ENCODE results near the gene NGDN. TPM values are rescaled to one million over a fixed set of nuclear protein-coding genes. Genes with fewer than 3 reads are reported as not detected.

NGDN gene
- total and polyA plus RNA-seq, 2 of the 8 experiments (the other 6 are each of a cell fraction or from before 2014, with no cell fraction given): 39.8 to 48.8 TPM

DNA sequence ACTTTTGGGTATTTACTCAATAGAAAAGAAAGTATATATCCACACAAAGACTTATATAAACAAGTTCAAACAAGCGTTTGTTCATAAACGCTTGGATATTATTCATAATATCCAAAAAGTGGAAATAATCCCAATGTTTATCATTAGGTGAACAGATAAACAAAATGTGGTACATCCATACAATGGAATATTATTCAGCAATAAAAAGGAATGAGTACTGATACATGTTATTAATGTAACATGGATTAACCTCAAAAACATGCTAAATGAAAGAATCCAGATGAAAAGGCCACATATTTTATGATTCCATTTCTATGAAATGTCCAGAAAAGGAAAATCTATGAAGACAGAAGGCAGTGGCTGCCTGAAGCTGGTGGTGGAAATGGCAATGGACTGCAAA lies 17.3 kb upstream of the NGDN start:
- no peak overlapping the region for H2BK120ac ChIP-seq (replicated peaks; ENCODE audit: low read depth, low read length)
- H2BK12ac ChIP-seq (ENCODE audit: low read depth, low read length): no peak overlapping the region
- H3K27ac ChIP-seq (ENCODE audit: low read depth, low read length): no peak overlapping the region
- TF ChIP-seq SP4 (IDR thresholded peaks at IDR 0.05; ENCODE audit: low read length) (no peak), GTF2F1 (IDR thresholded peaks at IDR 0.05; ENCODE audit: borderline replicate concordance, low read depth, low read length) (no peak), TCF12 (IDR thresholded peaks at IDR 0.05; ENCODE audit: low read depth, low read length) (no peak), KDM1A (IDR thresholded peaks at IDR 0.05; ENCODE audit: borderline replicate concordance, low read length) (no peak), POU5F1 (IDR thresholded peaks at IDR 0.05; ENCODE audit: low read depth, low read length) (no peak), CHD2 (IDR thresholded peaks at IDR 0.05; ENCODE audit: low read length) (no peak), SP1 (IDR thresholded peaks at IDR 0.05; ENCODE audit: low read depth, low read length) (no peak), POLR2AphosphoS5 (IDR thresholded peaks at IDR 0.05; ENCODE audit: low read depth, low read length) (no peak), TAF7 (optimal IDR thresholded peaks at IDR 0.05; ENCODE audit: borderline replicate concordance, low read depth, low read length) (no peak), RXRA (IDR thresholded peaks at IDR 0.05; ENCODE audit: insufficient read depth, low read depth, low read length) (no peak), KDM5A (IDR thresholded peaks at IDR 0.05; ENCODE audit: low read length) (no peak), EGR1 (IDR thresholded peaks at IDR 0.05; ENCODE audit: borderline replicate concordance, low read depth, low read length) (no peak), CREB1 (IDR thresholded peaks at IDR 0.05) (no peak), YY1 (IDR thresholded peaks at IDR 0.05; ENCODE audit: low read depth, low read length) (no peak), RNF2 (IDR thresholded peaks at IDR 0.05; ENCODE audit: borderline replicate concordance, low read depth, low read length, missing control alignments, poor library complexity, severe bottlenecking) (no peak)
- H3K56ac ChIP-seq (replicated peaks; ENCODE audit: insufficient read length, low read depth, low read length): no peak overlapping the region
- no peaks in the 10 kb centered on the region for H3K23me2 ChIP-seq (ENCODE audit: low read depth, low read length)
- no peak overlapping the region for H4K91ac ChIP-seq (replicated peaks; ENCODE audit: insufficient read length, low read length)
- no peak overlapping the region for H2BK15ac ChIP-seq (ENCODE audit: low read length)
- H3K9ac ChIP-seq (replicated peaks in 1 of 4; ENCODE audit: extremely low read depth in 1 of 4, low read depth in 3 of 4, low read length in 3 of 4): no peak overlapping the region
- CTCF ChIA-PET (ENCODE audit: partially characterized antibody): interaction anchor here (1.0 kb wide), 1 partner anchor 123 kb away, joined by 4 read pairs; no protein-coding TSS in a partner anchor
- H3K4me2 ChIP-seq (ENCODE audit: insufficient read depth in 1 of 2, low read depth in 2 of 2, low read length in 2 of 2): no peak overlapping the region
- H2AFZ ChIP-seq (ENCODE audit: low read length): no peak overlapping the region
- H2BK5ac ChIP-seq (ENCODE audit: low read depth, low read length): no peak overlapping the region
- H3K9me3 ChIP-seq (ENCODE audit: insufficient read depth in 2 of 2, low read depth in 1 of 2, low read length in 1 of 2): no peaks in the 10 kb centered on the region; a peak in 1 of 4 replicates
- H3K36me3 ChIP-seq (ENCODE audit: control insufficient read depth in 2 of 4, insufficient read depth in 4 of 4, low read length in 3 of 4): no peaks in the 10 kb centered on the region
- H3K14ac ChIP-seq (ENCODE audit: insufficient read length): no peak overlapping the region
- H3K4ac ChIP-seq (replicated peaks; ENCODE audit: insufficient read length, low read depth, low read length): no peak overlapping the region
- peaks cover 0 to 2% (median 0%) of the 10 kb centered on the region in 4 experiments; a peak in 2 of 7 replicates for H3K4me1 ChIP-seq (replicated peaks in 1 of 4; ENCODE audit: control insufficient read depth in 3 of 4, insufficient read depth in 4 of 4, low read length in 3 of 4)
- no peaks in the 10 kb centered on the region for H3K79me1 ChIP-seq (ENCODE audit: low read depth, low read length)
- H4K8ac ChIP-seq (ENCODE audit: extremely low read depth, insufficient read depth, low read length): no peak overlapping the region
- WGBS, 2 experiments (ENCODE audit: extremely low coverage in 1 of 2, insufficient coverage in 1 of 2, insufficient read length in 1 of 2, insufficient replicate concordance in 2 of 2, low coverage in 1 of 2, low lambda C conversion rate in 2 of 2, missing lambda C conversion rate in 1 of 2): 78% methylated on average over 2 of the region's 2 CpGs; no CpG with 5 or more reads in 1 of the 2 experiments
- H2AK5ac ChIP-seq (ENCODE audit: low read depth, low read length): no peak overlapping the region
- H3K4me3 ChIP-seq (ENCODE audit: extremely low read depth in 1 of 4, insufficient read depth in 2 of 4, low read depth in 3 of 4, low read length in 4 of 4): no peak overlapping the region
- H3K18ac ChIP-seq (ENCODE audit: extremely low read depth, low read length): no peak overlapping the region
- H2BK20ac ChIP-seq (ENCODE audit: low read length): no peak overlapping the region
- DNase-seq (ENCODE audit: low read depth in 1 of 2, low spot score in 2 of 2) (no peak), FAIRE-seq (no peak)
- POLR2A ChIA-PET (ENCODE audit: partially characterized antibody): no interaction called here
- H4K5ac ChIP-seq (ENCODE audit: insufficient read length, low read depth, low read length): no peak overlapping the region
- H3K23ac ChIP-seq (ENCODE audit: insufficient read length): no peak overlapping the region
- no peaks in the 10 kb centered on the region for H3K79me2 ChIP-seq (ENCODE audit: control insufficient read depth in 1 of 2, insufficient read depth in 2 of 2, low read length in 2 of 2)
- no peaks in the 10 kb centered on the region for H4K20me1 ChIP-seq (replicated peaks in 1 of 2; ENCODE audit: control insufficient read depth in 1 of 2, insufficient read depth in 2 of 2, low read length in 2 of 2)
- no peaks in the 10 kb centered on the region for H3K27me3 ChIP-seq (replicated peaks in 1 of 4; ENCODE audit: control insufficient read depth in 3 of 4, extremely low read depth in 1 of 4, insufficient read depth in 3 of 4, low read length in 3 of 4)
